HFFc6 (cell line): ENCODE results near the gene CEP57. TPM values are rescaled to one million over a fixed set of nuclear protein-coding genes. Genes with fewer than 3 reads are reported as not detected.

Experiments
- DNase-seq: peaks from one replicate; pipeline ENCODE4 v3.0.0-alpha.2; 2018
- H3K27ac Mint-ChIP-seq: 2 replicates; pipeline ENCODE4 v1.8.0; 2020; ENCODE audit warnings: mild to moderate bottlenecking, mixed read lengths
- H3K27me3 Mint-ChIP-seq: 2 replicates; pipeline ENCODE4 v1.8.0; 2021; ENCODE audit warnings: mild to moderate bottlenecking, moderate library complexity, mixed read lengths; ENCODE audit not compliant: insufficient read depth
- H3K36me3 Mint-ChIP-seq: 2 replicates; pipeline ENCODE4 v1.8.0; 2021; ENCODE audit warnings: low read depth, mixed read lengths
- H3K4me1 Mint-ChIP-seq: 2 replicates; pipeline ENCODE4 v1.8.0; 2020; ENCODE audit warnings: low read depth, mixed read lengths
- H3K4me3 Mint-ChIP-seq: 2 replicates; pipeline ENCODE4 v1.8.0; 2020; ENCODE audit warnings: mild to moderate bottlenecking, moderate library complexity, mixed read lengths
- H3K9me3 Mint-ChIP-seq: 2 replicates; pipeline ENCODE4 v1.8.0; 2020; ENCODE audit warnings: mild to moderate bottlenecking, mixed read lengths
- CTCF ChIP-seq: fragments of 200-600 bp; sonication (generic); IDR thresholded peaks from 2 replicates; pipeline ENCODE4 v1.5.0; 2021; ENCODE audit warnings: antibody characterized with exemption, mild to moderate bottlenecking
- total RNA-seq, 6 experiments: library from RNA; stranded (reverse); fragmentation: NEBNext Ultra II Directional; extraction: Animal tissue kit (Norgen Biotek cat#: 25700); gene quantifications; 2 replicates in 1 of 6; 3 replicates in 5 of 6; pipeline ENCODE4 v1.2.3, GENCODE V29; 2021

CEP57 gene
- total RNA-seq, 6 experiments from 2014 or later = 24.9 to 29.5 (median 26.6) TPM

GRCh38 chr11:95829580-95830259 is 39.4 kb downstream of the CEP57 start:
- H3K27ac Mint-ChIP-seq = peak overlapping the region; percentile 50

GRCh38 chr11:95831198-95831883 is 41.0 kb downstream of the CEP57 start:
- no peaks in the 10 kb centered on the region; the same call in 1 of the 2 replicates for H3K27me3 Mint-ChIP-seq
- H3K4me1 Mint-ChIP-seq = peaks cover 63% of the 10 kb centered on the region
- H3K36me3 Mint-ChIP-seq = peaks cover 42% of the 10 kb centered on the region
- peak overlapping the region; percentile 89 for H3K27ac Mint-ChIP-seq
- peak overlapping the region; percentile 49 for H3K4me3 Mint-ChIP-seq
- DNase-seq = peak; percentile 80
- TF ChIP-seq CTCF = no peak
- no peaks in the 10 kb centered on the region for H3K9me3 Mint-ChIP-seq

More at GRCh38 chr11:95829580-95830259, 39.4 kb downstream of the CEP57 start:
- H3K36me3 Mint-ChIP-seq = peaks cover 47% of the 10 kb centered on the region
- peaks cover 51% of the 10 kb centered on the region for H3K4me1 Mint-ChIP-seq
- H3K9me3 Mint-ChIP-seq = no peaks in the 10 kb centered on the region
- H3K27me3 Mint-ChIP-seq = peaks cover 1% of the 10 kb centered on the region
- no peak overlapping the region for H3K4me3 Mint-ChIP-seq
- DNase-seq = peak; percentile 19
- no peak for TF ChIP-seq CTCF

- peaks cover 66% of the 10 kb centered on the region for H3K4me1 Mint-ChIP-seq
- DNase-seq = peak; percentile 50
- peaks cover 44% of the 10 kb centered on the region for H3K36me3 Mint-ChIP-seq
- peak overlapping the region; percentile 64 for H3K27ac Mint-ChIP-seq
- peak overlapping the region; percentile 31; the same call in 1 of the 2 replicates for H3K4me3 Mint-ChIP-seq
- H3K9me3 Mint-ChIP-seq = no peaks in the 10 kb centered on the region
- peak; percentile 49; the same call in 1 of the 2 replicates for TF ChIP-seq CTCF
- H3K27me3 Mint-ChIP-seq = no peaks in the 10 kb centered on the region; the same call in 1 of the 2 replicates
Observed at GRCh38 chr11:95832763-95833162, 42.5 kb downstream of the CEP57 start.

GRCh38 chr11:95833378-95833777 is 43.1 kb downstream of the CEP57 start:
- Mint-ChIP-seq H3K27me3 (no peaks in the 10 kb centered on the region; the same call in 1 of the 2 replicates), H3K36me3 (peaks cover 38% of the 10 kb centered on the region), H3K27ac (no peak overlapping the region), H3K4me1 (peaks cover 66% of the 10 kb centered on the region), H3K9me3 (no peaks in the 10 kb centered on the region), H3K4me3 (no peak overlapping the region)
- no peak for DNase-seq
- TF ChIP-seq CTCF = no peak

- Mint-ChIP-seq H3K9me3 (no peaks in the 10 kb centered on the region), H3K4me1 (peaks cover 56% of the 10 kb centered on the region), H3K4me3 (no peak overlapping the region), H3K27ac (peak overlapping the region; percentile 74), H3K27me3 (no peaks in the 10 kb centered on the region; the same call in 1 of the 2 replicates), H3K36me3 (peaks cover 32% of the 10 kb centered on the region)
- no peak for DNase-seq
- no peak for TF ChIP-seq CTCF
Observed at GRCh38 chr11:95835351-95835750, 45.1 kb downstream of the CEP57 start.
